A673 (cell line): ENCODE data around the gene ENO1.

Source experiments
- CTCF ChIP-seq: fragments of 300-800, 200-600 bp; sonication (generic); conservative IDR thresholded peaks from 2 replicates; pipeline ENCODE4 v1.5.1; 2017; ENCODE audit warnings: low read depth, mild to moderate bottlenecking, antibody characterized with exemption, low read length, moderate library complexity, mixed read lengths
- EZH2 ChIP-seq: fragments of 200-600 bp; sonication (generic); IDR thresholded peaks from 2 replicates; pipeline ENCODE4 v1.6.1; 2017; ENCODE audit warnings: borderline replicate concordance, low read depth, mild to moderate bottlenecking, mixed read lengths, antibody characterized with exemption, low read length; ENCODE audit not compliant: poor library complexity, severe bottlenecking

DNA sequence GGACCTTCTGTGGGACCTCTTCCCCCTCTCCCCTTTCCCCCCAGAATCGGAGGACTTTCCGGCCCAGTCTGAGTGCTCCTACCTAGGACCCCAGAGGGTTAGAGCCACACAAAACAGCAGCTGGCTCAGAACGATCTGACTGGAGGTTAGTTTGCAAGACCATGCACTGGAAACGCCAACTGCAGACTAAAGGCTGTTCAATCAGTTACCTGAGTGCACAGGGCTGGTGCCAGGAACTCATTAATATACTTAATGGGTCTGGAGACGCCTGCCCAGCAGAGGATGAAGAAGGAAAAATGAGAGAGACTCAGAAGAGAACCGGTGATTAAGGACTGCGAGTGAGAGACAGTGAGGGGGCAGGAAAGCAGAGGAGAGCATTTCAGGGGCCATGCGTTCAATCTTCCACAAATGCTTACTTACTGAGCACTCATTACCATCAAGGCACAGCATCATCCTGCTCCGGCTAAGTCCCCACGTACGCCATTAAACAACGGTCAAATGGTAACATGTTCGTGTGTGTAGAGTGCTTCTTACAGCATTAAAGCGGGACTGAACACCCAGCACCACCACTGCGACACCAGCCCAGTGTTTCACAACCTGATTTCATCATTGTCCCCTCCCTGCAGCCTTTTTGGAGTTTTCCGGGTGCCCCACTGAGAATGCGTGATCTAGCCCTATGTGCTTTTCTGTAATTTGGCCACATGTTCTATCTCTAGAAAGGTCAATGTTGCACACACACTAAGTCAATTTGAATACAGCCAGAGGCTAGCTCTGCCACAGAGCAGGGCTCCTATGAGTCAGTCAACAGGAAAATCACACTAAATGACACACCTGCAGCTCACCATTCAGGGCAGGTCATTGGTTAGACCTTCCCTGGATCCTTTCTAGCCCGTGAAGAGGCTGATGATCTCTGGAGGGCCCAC, 7.6 kb downstream of the ENO1 start:
- TF ChIP-seq CTCF (no peak), EZH2 (no peak)
